Left forelimb (tissue), 1 donor: Measurements from ENCODE around the gene IQCE.
A peak's percentile ranks its signal among the peaks of the same experiment; 100 is the strongest.

Experiments used
- DNase-seq: peaks from one replicate; pipeline ENCODE4 v3.0.0-alpha.2; 2018; ENCODE audit warnings: low spot score

IQCE gene, protein sequence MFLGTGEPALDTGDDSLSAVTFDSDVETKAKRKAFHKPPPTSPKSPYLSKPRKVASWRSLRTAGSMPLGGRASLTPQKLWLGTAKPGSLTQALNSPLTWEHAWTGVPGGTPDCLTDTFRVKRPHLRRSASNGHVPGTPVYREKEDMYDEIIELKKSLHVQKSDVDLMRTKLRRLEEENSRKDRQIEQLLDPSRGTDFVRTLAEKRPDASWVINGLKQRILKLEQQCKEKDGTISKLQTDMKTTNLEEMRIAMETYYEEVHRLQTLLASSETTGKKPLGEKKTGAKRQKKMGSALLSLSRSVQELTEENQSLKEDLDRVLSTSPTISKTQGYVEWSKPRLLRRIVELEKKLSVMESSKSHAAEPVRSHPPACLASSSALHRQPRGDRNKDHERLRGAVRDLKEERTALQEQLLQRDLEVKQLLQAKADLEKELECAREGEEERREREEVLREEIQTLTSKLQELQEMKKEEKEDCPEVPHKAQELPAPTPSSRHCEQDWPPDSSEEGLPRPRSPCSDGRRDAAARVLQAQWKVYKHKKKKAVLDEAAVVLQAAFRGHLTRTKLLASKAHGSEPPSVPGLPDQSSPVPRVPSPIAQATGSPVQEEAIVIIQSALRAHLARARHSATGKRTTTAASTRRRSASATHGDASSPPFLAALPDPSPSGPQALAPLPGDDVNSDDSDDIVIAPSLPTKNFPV

DNA sequence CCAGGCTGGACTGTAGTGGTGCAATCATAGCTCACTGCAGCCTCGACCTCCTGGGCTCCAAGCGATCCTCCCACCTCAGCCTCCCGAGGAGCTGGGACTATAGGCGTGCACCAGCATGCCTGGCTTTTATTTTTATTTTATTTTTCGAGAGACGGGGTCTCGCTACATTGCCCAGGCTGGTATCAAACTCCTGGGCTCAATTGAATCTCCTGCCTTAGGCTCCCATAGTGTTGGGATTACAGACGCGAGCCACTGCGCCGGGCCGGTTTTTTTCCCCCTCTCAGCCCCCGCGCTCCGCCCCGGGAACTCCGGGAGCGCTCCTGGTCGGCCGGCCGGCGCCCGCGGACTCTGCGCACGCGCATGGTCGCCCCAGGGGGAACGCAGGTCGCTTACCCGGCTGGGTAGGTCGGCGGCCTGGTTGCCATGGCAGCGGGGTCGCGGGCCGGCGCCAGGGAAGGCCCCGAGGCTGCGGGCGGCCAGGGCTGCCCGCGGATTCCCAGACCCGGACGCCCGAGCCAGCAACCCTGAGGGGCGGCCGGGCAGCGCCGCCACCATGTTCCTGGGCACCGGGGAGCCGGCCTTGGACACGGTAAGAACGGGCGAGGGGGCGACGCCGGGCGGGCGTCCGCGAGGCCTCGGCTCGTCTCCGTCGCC lies at the start of gene IQCE:
Gene IQCE, plus strand, starts transcription at position 351 of the 654 bp plus-strand sequence. Its CDS starts 203 bp downstream, at position 554.
- peak; percentile 94 for DNase-seq

DNA sequence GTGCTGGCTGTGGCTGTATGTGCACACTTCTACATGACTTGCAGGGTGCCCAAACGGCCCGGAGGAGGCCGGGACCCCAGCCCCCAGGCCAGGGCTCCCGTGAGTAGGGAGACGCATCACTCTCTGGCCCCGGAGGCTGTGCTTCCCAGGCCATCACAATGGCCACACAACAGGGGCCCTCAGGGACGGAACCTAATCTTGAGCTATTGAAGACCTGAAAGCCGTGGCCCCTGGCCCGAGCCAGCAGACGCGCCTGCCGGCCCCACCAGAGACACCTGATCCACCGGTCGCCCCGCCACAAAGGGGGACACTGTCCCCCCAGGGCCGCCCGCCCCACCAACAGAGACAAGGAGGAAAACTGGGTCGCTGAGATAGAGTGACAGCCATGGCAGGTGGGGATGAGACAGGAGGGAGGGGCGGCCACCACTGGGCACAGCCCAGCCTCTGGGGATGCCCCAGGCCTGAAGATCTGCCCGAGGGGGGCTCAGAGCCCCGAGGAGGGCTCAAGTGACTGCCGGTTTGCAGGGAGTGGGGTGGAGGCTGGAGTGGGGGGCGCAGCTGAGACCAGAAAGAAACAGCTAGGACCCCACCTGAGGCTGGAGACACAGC lies 49.4 kb upstream of the IQCE start:
- no peak for DNase-seq

DNA sequence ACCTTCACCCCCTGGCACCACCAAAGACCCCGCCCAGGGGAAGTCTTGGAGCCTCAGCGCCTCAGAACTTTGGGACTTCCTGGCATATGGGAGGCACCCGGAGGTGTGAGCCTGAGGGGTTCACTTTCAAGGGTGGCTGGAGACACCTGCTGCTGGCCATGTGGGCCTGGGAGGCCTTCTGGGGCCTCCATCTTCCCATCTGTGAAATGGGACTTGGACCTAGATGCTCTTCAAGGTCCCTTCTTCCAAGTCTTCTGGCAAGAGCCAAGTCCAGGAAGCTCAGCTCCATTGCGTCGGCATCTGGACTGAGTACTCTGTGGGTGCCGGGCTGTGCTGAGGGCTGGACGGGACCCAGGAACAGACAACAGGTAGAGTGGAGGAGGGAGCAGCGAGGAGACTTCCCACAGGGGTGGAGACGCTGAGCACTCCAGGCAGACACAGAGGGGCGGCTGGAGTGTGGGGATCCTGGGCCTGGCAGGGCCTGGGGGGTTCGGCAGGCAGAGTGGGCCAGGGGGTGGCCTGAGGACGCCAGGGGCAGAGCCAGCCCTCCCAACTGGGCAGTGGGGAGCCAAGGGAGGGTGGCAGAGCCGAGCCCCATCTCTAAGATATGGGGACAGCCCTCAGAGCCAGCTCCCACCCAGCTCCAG lies 48.5 kb upstream of the IQCE start:
- no peak for DNase-seq

DNA sequence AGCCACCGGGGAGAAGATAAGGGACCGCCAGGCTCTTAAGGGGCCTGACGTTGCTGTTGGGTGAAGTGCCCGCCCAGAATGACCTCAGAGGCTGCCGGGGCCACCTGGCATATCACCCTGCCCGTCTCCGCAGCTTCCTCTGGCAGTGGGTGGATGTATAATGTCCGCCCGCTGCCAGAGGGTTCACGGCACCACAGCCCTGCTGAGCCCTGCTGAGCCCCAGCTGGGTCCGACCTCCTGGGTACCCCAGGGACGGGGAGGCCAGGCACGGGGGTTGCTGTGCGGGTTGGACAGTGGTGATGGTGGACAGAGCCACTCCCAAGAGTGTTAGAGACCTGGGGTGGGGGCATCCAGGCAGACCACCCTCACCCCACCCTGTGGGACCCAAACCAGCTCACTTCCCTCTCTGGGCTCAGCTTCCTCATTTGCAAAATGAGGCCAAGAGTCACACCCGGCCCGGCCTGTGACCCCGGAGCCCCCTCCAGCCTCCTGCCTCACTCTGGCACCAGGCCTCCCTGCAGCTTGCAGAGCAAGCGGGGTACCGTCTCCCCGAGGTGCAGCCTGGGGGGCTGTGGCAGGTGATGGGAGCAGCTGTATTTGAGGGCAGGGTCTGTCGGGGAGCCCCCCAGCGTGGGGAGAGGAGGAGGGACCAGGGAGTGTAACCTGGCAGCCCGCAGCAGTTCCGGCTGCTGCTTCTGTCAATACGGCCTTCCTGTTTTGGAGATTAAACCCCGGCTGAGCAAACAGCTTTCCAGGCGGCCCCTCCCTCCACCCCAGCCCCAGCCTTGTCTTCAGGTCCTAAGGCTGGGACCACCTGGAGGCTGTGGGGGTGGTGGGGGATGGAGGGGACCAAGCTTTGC lies 47.6 kb upstream of the IQCE start:
- no peak for DNase-seq

DNA sequence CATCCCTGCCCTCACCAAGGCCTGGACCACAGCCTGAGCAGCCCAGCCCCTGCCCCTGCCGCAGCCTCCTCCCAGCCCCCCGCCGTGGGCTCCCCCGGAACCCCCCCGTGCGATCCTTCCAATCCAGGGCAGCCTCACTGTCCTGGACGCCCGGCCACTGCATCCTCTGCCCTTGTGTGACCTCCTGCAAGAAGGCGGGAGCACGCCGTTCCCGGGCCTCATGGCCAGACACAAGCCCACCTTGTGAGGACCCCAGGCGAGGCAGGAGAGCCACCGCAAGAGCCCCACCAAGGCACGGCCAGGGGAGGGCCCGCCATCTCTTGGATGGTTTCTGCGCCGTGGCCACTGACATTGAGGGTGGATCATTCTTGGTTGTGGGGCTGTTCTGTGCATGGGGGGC lies 47.0 kb upstream of the IQCE start:
- DNase-seq = no peak

DNA sequence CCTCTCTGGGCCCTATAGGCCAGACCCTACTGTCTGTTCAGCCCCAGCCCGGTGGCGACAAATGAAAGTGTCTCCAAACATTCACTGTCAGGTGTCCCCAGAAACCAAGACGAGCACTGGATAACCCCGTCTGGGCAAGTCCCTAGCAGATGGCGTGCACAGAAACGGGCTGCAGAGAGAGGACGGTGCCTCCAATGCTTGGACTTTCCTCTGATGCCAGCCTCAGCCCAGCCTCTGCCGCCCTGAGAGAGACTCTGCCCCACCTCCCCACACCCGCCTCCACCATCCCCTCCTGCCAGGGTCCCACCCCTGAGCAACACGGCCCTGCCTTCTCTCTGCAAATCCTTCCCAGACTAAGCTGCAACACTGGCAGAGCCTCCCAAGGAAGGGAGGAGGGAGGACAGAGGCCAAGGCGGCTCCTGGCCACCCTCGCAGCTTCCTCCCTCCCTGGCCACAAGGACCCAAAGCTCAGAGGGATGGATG lies 46.6 kb upstream of the IQCE start:
- DNase-seq = no peak

DNA sequence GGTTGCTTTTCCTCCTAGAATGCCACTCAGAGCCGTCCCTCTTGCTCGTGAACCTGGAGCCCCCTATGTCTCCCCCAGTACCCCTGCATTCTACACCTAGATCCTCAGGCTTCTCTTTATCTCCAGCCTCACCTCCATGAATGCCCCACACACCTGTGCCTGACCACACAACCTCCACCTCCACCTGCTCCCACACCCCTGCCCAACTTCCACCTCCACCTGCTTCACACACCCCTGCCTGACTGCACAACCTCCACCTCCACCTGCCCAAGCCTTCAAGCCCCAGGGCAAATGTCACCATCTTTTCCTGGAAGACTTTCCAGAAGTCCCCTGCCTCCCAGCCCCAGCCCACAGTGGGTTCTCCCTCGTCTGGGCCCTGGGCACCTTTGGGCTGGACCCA lies 46.1 kb upstream of the IQCE start:
- no peak for DNase-seq

DNA sequence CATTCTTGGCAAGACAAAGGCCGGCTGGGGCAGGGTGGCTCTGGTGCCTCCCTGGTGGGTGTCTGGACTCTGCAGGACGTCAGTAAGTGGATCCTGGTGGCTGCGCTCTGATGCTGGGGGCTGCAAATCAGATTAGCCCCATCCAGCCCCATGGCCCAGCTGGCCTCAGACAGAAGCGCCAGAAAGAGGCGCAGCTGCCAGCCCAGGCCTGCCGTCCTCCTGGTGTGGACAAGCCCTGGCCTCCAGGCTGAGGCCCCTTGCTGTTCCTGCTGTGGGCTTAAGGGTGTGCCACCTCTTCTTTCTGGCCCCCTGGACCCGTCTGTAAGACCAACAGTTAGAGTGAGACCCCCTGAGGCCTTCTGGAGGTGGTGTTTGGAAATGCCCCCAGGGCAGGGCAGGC lies 45.1 kb upstream of the IQCE start:
- no peak for DNase-seq

DNA sequence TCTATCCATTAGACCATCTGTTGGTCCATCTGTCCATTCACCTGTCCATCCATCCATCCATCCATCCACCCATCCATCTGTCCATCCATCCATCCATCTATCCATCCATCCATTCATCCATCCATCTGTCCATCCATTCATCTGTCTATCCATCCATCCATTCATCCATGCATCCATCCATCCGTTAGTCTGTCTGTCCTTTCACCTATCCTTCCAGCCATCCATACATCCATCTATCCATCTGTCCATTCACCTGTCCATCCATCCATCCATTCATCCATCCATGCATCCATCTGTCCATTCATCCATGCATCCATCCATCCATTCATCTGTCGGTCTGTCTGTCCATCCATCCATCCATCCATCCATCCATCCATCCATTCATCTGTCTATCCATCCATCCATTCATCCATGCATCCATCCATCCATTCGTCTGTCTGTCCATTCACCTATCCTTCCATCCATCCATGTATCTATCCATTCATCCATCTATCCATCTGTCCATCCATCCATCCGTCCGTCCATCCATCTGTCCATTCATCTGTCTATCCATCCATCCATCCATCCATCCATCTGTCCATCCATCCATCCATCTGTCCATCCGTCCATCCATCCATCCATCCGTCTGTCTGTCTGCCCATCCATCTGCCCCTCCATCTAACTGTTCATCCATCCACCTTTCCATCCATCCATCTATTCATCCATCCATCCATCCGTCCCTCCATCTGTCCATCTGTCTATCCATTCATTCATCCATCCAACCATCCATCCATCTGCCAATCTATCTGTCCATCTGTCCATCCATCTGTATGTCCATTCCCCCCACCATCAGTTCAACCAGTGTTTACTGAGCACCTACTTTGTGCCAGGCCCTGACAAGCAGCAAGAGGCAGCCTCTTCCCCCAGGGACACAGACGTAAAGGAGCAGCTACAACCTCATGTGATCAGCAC lies 44.0 kb upstream of the IQCE start:
- no peak for DNase-seq

DNA sequence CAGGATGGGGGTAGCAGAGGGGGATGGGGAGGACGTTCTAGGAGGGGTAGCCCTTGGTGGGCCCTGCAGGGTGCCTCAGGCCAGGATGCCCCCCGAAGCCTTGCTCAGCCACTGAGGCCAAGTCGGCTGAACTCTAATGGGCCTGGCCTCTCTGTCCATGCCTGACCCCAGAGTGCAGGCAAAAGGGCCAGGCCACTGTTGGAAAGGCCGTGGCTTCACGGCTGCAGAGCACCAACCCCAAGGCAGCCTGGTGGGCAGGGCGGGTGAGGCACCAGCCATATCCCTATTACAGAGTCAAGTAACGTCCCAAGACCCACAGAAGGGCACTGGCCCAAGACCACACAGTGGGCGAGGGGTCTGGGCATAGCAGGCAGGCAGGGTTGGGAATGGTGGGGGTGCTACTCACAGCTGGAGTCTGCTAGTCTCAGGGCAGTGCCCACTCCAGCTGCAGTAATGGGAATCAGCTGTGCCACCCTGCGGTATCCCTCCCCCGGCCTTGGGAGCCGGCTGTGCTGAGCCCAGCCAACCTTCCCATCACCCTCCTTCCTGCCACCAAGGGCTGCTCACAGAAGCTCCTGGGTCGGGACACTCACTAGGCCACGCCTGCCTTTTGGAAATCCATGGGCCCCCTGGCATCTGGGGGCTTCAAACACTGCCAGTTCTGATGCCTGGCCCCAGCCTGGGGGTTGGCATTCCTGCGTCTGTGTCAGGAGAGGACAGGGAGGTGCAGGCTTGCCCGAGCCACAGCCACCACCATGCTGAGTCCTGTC lies 43.2 kb upstream of the IQCE start:
- DNase-seq = no peak

DNA sequence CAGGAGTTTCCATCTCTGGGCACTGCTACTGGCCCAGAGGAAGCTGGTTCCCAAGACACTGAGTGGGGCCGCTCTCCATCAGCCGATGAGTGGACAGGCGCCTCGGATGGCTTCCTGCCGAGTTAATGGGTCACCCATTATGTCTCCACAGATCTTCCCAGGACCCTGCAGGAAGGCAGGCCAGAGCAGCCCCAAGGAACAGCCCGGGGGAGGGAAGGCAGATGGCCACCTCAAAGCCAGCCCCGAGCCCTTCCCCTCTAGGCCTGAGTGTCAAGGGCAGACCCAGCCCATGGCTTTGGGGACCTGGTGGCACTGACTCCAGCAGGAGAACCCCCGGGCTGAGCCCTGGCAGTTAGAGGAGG lies 42.6 kb upstream of the IQCE start:
- no peak for DNase-seq

DNA sequence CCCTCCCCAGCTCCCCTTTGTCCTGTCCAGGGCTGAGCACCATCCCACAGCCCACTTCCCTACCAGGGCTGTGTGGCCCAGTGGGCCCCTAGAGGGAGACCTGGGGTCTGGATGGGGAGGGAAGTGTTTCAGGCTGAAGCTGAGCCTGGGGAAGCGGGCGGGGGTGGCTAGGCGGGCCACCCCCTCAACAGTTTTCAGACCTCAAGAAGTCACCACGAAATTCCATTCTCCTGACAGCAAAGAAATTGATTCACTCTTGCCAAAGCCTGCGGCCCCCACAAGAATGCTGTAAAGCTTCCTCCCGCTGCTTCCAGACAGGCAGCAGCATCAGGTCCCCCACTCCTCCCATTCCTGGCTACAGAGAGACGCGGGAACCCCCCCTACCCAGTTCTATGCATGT lies 41.8 kb upstream of the IQCE start:
- DNase-seq = no peak

DNA sequence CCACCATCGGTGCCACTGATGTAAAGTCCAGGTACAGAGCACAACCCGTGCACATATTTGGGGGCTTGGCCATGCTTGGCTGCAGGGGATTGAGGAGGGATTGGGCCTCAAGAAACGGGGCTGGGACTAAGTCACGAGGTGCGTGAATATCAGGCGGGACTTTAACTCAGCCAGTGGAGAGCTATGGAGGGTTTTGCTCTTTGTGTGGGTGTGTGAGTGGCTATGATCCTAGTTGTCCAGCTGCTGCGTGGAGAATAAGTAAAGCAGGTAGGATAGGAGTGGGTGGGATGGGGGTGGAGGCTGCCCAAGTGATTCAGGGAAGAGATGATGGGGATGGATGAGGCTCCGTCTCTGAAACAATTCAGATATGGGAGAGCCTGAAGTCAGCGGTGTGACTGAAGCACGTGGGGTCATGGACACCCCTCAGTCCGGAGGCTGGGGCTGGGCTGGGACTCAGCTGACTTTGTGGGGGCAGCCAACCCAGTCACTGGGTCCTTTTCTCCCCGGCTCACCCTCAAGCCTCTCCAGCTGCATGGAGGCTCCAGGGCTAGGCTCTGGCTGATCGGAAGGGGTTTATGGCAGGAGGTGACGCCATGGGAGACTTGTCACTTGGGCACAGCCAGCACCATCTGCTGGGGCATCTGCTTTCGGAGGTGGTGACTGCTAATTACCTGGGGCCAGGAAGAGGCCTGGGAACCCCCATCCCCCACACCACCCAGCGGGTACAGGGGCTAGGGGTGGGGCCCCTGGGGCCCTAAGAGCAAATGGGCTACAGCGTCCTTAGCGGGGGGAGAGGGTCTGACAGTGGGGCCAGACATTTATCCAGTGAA lies 40.9 kb upstream of the IQCE start:
- DNase-seq = no peak

DNA sequence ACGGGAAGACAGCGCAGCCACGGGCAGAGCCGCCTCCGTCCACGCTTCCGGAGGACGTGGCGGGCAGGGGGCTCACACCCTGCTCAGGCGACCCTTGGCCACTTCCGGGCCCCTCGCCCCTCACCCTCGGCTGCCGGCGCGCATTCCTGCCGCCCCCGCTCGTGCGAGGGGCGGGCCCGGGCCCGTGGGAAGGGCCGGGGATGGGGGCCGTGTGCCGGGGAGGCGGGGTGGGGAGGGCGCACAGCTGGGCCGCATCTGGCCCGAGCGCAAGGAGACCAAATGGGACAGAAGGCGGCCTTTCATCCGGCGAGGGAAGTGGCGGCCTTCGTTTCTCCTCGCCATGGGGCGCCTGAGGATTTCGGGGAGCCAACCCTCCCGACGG lies 40.1 kb upstream of the IQCE start:
- no peak for DNase-seq

DNA sequence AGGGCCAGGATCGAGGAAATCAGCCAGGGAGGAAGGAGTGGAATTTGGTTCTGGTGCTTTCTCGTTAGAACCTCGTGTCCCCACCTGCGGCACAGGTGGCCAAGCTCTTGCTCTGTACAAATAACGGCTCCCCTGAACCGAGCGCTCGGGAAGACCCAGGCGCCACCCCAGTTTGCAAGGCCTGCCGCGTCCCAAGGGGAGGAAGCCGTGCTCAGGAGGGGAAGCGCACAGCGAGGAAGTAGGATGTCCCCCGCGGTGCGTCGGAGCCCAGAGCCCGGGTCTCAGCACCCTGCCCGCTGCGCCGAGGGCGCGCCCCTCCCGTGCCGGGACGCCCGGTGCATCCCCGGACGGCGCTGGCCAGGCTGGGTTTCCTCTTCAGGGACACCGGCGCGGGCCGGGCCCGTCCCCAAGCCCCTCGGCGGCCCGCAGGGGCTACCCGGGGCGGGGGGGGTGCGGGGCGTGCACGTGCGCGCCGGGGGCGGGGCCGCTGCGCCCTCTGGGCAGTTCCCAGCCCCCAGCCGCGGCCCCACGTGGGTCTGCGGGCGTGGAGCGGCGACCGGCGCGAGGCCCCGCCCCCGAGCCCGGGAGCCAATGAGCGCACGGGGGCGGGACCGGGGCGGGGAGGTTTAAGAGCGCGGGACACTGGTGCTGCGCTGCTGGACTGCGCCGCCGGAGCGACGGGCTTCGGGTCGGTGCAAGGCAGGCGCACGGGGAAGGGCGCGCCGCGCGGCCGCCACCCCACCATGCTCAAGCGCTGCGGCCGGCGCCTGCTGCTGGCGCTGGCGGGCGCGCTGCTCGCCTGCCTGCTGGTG lies 39.5 kb upstream of the IQCE start, which contains the start of gene LFNG:
Gene LFNG, plus strand, starts transcription at position 656 of the 812 bp plus-strand sequence. Its CDS starts 88 bp downstream, at position 744.
- peak; percentile 91 for DNase-seq

DNA sequence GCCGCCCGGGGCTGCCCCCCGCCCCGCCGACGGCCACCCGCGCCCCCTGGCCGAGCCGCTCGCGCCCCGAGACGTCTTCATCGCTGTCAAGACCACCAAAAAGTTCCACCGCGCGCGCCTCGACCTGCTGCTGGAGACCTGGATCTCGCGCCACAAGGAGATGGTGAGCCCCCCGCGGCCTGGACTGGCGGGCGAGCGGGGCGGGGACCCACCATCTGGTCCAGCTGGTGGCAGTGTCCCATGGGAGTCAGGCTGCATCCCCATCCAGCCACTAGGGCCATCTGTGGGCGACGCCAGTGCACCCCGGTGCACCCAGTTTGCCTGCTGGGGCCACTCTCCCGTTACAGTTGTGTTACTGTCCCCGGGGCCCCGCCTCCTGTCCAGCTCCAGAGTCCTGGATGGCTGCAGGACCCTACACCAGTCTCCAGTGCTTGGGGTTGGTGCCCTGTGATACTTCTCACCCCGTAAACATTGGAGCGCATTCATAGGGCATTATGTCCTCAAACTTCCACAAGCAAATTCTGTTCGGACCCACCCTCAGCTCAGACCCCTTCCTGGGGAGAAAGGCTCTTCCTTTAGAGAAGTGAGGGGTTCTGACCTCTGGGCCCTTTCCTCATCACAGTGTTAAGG lies 38.5 kb upstream of the IQCE start:
- DNase-seq = no peak
